GM18951 (cell line): ENCODE results near the gene LHFPL3.

ENCODE experiments used
- POLR2A ChIP-seq: IDR thresholded peaks from 4 replicates; pipeline ENCODE4 v1.6.1; 2011; ENCODE audit warnings: mild to moderate bottlenecking; ENCODE audit not compliant: insufficient read length, insufficient read depth; ENCODE audit errors: extremely low read depth
- in situ Hi-C: fragments of 300-500 bp; cut with MboI; formaldehyde crosslinking; loops from one replicate; pipeline ENCODE4 v1.12.0; 2022; ENCODE audit warnings: low sequenced_read_pairs, mixed read lengths, inconsistent platforms; ENCODE audit not compliant: unreplicated experiment

Gene LHFPL3

GRCh38 chr7:104767113-104767512 is 438.7 kb downstream of the LHFPL3 start:
- in situ Hi-C loops, result no loop called here
- TF ChIP-seq POLR2A, result no peak

DNA sequence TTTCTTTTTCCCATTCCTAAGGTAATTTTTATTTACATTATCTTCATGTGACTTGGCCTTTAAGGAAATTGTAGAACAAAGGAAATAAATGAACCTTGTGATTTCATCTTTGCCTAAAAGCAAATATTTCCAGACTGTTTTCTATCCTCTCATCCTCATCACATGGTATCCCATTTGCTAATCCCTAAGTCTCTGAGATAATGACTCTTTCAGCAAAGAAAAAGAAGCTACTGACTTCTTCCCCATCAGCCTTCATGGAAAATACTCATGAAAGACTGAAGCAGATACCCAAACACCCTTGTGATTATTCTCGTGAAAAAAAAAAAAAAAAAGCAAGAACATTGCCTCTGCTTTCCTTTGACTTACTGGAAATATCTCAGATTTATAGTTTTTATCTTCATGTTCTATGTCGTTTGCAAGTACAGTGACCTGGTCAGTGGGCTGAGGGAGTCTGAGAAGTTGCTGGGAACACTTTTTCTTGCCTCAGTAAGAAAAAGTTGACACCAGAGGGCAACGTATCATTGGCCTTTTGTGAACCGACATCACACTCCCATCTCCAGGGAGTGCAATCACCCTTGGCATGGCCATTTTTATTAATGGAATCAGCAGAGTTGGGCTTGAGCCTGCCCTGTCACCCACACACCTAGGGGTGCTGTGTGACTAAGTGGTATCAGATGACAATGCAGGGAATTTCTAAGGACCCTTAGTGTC is 439.6 kb downstream of the LHFPL3 start:
- no peak for TF ChIP-seq POLR2A
- in situ Hi-C loops, result no loop called here

DNA sequence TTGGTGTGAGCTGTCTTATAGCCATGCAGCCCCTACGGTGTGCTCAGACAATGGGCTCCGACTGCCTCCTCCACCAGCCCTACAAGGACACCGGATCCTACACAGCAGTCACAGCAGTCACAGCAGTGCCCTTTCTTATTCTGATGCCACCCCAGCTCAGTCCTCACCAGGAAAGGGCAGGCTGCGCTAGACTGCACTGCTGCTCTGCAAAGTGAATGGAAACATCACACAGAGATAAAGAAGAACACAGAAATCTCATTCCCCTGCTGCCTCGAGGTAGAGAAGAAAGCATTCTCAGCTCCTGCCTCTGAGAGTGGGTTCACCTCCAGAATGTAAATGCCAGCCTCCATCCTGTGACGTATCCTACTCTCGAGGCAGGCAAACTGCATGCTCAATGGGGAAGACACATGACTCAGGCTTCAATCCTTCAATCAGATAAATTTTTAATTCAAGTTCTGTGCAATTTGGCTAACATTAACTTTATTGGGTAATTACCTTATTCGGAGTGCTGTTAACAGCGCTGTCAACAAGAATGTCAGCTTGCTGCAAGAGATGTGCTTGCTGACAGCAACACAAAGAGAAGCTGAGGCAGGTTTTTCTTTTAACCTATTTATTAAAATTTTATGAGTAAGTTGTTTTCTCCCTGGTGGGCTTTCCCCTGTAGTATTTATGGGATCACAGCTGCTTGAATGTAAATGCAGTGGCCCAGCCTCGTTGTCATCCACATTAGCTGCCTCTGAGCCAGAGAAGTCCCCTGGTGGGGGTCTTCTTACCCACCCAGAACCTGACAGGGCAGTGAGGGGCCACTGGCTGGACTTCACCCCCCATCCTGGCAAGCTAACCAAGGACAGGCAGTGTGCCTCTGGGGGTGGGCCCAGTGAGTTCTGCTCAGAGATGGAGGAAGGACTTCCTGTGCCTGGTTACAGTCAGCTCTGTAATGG is 444.3 kb downstream of the LHFPL3 start:
- no peak for TF ChIP-seq POLR2A
- in situ Hi-C loops, result no loop called here

DNA sequence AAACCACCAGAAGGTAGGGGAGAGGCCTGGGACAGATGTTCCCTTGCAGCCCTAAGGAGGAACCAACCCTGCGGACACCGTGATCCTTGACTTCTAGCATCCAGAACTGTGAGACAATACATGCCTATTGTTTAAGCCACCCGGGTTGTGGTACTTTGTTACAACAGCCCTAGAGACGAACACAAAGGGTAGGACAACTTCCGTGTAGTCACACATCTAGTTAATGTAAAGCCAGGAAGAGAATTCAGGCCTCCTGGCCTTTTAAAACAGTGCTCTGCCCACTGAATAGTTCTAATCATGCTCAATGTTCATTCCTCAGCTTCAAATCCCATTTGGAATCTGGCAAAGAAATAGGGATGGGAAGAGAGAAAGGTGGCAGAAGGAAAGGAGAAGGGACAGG is 445.4 kb downstream of the LHFPL3 start:
- TF ChIP-seq POLR2A, result no peak
- in situ Hi-C loops, result no loop called here

DNA sequence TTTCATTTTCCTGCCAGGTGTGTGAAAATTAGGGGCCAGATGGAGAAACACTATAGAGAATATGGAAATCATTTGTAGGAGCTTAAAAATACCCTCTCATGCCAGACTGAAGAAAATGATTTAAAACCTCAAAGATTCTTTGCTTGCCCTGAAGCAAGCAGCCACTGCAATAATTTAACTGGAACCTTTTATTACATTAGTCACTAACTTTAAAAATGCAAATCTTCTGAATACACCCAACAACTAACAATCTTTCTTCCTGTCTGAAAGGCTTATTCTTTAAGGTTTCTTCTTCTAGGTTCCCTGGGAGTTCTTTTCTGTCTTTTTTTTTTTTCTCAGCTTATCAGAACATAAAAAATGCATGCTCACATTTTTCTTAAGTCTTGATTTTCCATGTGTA is 447.1 kb downstream of the LHFPL3 start:
- no peak for TF ChIP-seq POLR2A

GRCh38 chr7:104777301-104777800 is 448.9 kb downstream of the LHFPL3 start:
- in situ Hi-C loops, result no loop called here
- no peak for TF ChIP-seq POLR2A

More for the DNA sequence above, 447.1 kb downstream of the LHFPL3 start:
- in situ Hi-C loops, result no loop called here

DNA sequence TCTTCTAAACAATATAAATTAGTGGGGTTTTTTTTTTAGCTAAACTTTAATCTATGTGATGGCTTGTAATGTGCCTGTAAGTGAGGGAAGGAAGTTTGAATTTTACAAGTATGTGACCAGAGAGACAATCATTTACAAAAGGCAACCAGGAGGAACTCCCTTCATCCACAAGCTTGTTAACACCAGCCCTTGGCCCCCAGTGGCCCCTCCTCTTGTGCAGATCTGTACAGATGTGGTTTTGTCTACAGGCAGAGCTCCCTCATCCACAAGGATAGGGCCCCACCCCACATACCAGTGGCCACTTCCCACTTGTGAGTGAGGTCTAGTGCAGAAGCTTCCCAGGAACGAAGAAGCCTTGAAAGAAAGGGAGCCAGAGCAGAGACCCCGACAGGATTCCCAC is 451.5 kb downstream of the LHFPL3 start:
- in situ Hi-C loops, result no loop called here
- TF ChIP-seq POLR2A, result no peak

DNA sequence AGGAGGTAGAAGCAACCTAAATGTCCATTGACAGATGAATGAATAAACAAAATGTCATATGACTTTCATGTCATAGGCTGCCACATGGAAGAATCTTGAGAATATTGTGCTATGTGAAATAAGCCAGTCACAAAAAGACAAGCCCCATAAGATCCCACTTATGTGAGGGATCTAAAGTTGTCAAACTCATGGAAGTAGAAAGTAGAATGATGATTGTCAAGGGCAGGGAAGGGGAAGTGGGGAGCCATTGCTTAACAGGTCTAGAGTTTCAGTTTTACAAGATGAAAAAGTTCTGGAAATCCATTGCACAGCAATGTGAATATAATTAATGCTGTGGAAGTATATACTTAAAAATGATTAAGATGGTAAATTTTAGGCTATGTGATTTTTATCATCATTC is 456.3 kb downstream of the LHFPL3 start:
- TF ChIP-seq POLR2A, result no peak
- in situ Hi-C loops, result no loop called here

GRCh38 chr7:104789780-104790179 is 461.4 kb downstream of the LHFPL3 start:
- TF ChIP-seq POLR2A, result no peak
- in situ Hi-C loops, result no loop called here

GRCh38 chr7:104790440-104790839 is 462.0 kb downstream of the LHFPL3 start:
- TF ChIP-seq POLR2A, result no peak
- in situ Hi-C loops, result no loop called here

- TF ChIP-seq POLR2A, result no peak
- in situ Hi-C loops, result no loop called here
Observed at GRCh38 chr7:104791080-104791479, 462.7 kb downstream of the LHFPL3 start.

- TF ChIP-seq POLR2A, result no peak
- in situ Hi-C loops, result no loop called here
Observed at GRCh38 chr7:104793066-104793465, 464.7 kb downstream of the LHFPL3 start.

DNA sequence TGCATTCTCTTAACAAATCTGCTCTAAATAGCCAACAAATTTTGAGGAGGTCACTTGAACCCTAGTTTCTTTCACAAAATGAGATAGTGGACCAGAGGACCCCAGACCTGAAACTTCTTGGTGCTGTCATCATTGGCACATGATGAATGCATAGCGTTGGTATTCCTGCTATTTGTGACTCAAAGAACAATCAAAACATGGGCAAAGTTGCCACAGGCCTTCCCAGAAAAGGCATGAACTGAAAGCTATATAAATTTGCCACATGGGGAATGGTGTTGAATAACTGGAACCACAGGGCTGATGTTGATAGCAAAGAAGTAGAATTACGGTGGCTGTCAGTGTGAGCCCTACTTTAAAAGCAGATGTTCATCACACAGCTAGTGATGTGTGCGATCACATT is 465.8 kb downstream of the LHFPL3 start:
- TF ChIP-seq POLR2A, result no peak
- in situ Hi-C loops, result no loop called here
